GM21526 (cell line): ENCODE data around the gene SCGB1D4.

Experiments
- ATAC-seq: cut with Tn5 transposase; IDR thresholded peaks from one replicate; pipeline ENCODE4 v1.9.1; 2021; ENCODE audit warnings: moderate library complexity; ENCODE audit not compliant: unreplicated experiment, low FRiP score

The SCGB1D4 gene

GRCh38 chr11:62295504-62295903, 3.4 kb downstream of the SCGB1D4 start:
- no peak for ATAC-seq

GRCh38 chr11:62280452-62280851, 18.4 kb downstream of the SCGB1D4 start:
- no peak for ATAC-seq

- no peak for ATAC-seq
These were observed 25.0 kb downstream of the SCGB1D4 start for GRCh38 chr11:62273789-62274275.

GRCh38 chr11:62273284-62273683, 25.6 kb downstream of the SCGB1D4 start:
- ATAC-seq = no peak

GRCh38 chr11:62269654-62270278, 29.1 kb downstream of the SCGB1D4 start, which contains the start of gene SCGB2A2:
Gene SCGB2A2 (plus strand): TSS chr11:62270158. CDS start chr11:62270217, 59 bp downstream.
- ATAC-seq = no peak

GRCh38 chr11:62267576-62267975, 31.3 kb downstream of the SCGB1D4 start:
- no peak for ATAC-seq

GRCh38 chr11:62267050-62267449, 31.8 kb downstream of the SCGB1D4 start:
- ATAC-seq = no peak

GRCh38 chr11:62266558-62266957, 32.3 kb downstream of the SCGB1D4 start:
- no peak for ATAC-seq

GRCh38 chr11:62264004-62264403, 34.9 kb downstream of the SCGB1D4 start:
- ATAC-seq = no peak

GRCh38 chr11:62260261-62260953, 38.5 kb downstream of the SCGB1D4 start:
- no peak for ATAC-seq

GRCh38 chr11:62256281-62256680, 42.6 kb downstream of the SCGB1D4 start:
- no peak for ATAC-seq

GRCh38 chr11:62253999-62254542, 44.8 kb downstream of the SCGB1D4 start:
- ATAC-seq = no peak

- no peak for ATAC-seq
These were observed 47.2 kb downstream of the SCGB1D4 start for GRCh38 chr11:62251698-62252097.
